Kidney epithelial cell (primary cell): ENCODE data around the gene SLC31A1. TPM values are rescaled to one million over a fixed set of nuclear protein-coding genes. Genes with fewer than 3 reads are reported as not detected.

Experiments
- DNase-seq: peaks from one replicate; pipeline ENCODE4 v3.0.0-alpha.2; 2010; ENCODE audit warnings: low read depth
- H3K27me3 ChIP-seq: 2 replicates; pipeline ENCODE4 v1.6.0; 2011; ENCODE audit warnings: low read length; ENCODE audit not compliant: control insufficient read depth, insufficient read depth
- H3K36me3 ChIP-seq: 2 replicates; pipeline ENCODE4 v1.5.1; 2011; ENCODE audit warnings: low read length; ENCODE audit not compliant: control insufficient read depth, insufficient read depth
- H3K4me3 ChIP-seq: 2 replicates; pipeline ENCODE4 v1.5.1; 2011; ENCODE audit warnings: low read depth, mild to moderate bottlenecking, control low read depth, low read length
- total RNA-seq: library from RNA; depleted of rRNA; stranded (reverse); fragments of >200 nt; gene quantifications from 2 replicates; pipeline ENCODE4 v1.2.3, GENCODE V29; 2015
- TF ChIP-seq, protein P1 (sequence below): IDR thresholded peaks from 2 replicates; pipeline ENCODE4 v1.5.1; 2011; ENCODE audit warnings: mild to moderate bottlenecking, moderate library complexity, low read length, control low read depth, inconsistent platforms; ENCODE audit not compliant: insufficient read depth, poor library complexity, severe bottlenecking

Gene SLC31A1
- total RNA-seq, 1 donor from 2014 or later = 19.8 TPM

GRCh38 chr9:113210815-113211214 lies 10.5 kb upstream of the SLC31A1 start:
- TF ChIP-seq, protein P1, sequence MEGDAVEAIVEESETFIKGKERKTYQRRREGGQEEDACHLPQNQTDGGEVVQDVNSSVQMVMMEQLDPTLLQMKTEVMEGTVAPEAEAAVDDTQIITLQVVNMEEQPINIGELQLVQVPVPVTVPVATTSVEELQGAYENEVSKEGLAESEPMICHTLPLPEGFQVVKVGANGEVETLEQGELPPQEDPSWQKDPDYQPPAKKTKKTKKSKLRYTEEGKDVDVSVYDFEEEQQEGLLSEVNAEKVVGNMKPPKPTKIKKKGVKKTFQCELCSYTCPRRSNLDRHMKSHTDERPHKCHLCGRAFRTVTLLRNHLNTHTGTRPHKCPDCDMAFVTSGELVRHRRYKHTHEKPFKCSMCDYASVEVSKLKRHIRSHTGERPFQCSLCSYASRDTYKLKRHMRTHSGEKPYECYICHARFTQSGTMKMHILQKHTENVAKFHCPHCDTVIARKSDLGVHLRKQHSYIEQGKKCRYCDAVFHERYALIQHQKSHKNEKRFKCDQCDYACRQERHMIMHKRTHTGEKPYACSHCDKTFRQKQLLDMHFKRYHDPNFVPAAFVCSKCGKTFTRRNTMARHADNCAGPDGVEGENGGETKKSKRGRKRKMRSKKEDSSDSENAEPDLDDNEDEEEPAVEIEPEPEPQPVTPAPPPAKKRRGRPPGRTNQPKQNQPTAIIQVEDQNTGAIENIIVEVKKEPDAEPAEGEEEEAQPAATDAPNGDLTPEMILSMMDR = no peak
- Histone ChIP-seq H3K36me3 (no peaks in the 10 kb centered on the region), H3K4me3 (no peak overlapping the region), H3K27me3 (no peaks in the 10 kb centered on the region)
- no peak for DNase-seq

DNA sequence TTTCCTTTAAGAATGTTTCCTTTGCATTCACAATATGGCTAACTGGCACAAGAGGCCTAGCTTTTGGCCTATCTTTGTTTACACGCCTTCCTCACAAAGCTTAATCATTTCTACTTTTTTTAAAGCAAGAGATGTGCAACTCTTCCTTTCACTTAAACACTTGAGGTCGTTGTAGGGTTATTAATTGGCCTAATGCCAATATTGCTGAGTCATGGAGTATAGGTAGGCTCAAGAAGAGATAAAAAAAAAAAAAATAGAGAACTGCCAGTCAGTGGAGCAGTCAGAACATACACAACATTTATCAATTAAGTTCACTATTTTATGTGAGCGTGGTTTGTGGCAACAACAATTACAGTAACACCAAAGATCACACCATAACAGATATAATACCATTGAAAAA lies 6.2 kb upstream of the SLC31A1 start:
- no peak overlapping the region for H3K4me3 ChIP-seq
- no peak for DNase-seq
- no peaks in the 10 kb centered on the region for H3K36me3 ChIP-seq
- H3K27me3 ChIP-seq = no peaks in the 10 kb centered on the region
- TF ChIP-seq, protein P1 = no peak

DNA sequence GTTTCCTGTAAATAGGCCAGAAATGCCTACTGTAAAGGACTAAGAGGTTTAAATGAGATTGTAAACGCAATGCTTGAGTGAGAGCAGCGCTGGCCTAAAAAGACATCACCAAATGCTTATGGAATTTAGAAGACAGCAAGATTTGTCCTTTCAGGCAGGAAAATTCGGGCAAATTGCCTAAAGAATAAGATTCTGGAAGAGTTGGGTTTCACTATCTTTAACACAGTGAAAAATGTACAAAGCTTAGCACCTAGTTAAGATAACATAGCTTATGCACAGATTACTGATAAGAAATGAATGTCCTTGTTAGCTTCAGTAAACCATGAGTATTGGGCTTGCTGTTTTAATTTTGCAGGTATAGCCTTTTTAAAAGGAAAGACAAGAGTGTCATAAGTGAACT lies 4.9 kb upstream of the SLC31A1 start:
- Histone ChIP-seq H3K4me3 (no peak overlapping the region), H3K36me3 (no peaks in the 10 kb centered on the region), H3K27me3 (no peaks in the 10 kb centered on the region)
- no peak for DNase-seq
- TF ChIP-seq, protein P1 = no peak

- Histone ChIP-seq H3K4me3 (no peak overlapping the region), H3K36me3 (no peaks in the 10 kb centered on the region), H3K27me3 (no peaks in the 10 kb centered on the region)
- TF ChIP-seq, protein P1 = no peak
- no peak for DNase-seq
Measured at GRCh38 chr9:113219186-113219936, 2.0 kb upstream of the SLC31A1 start.

DNA sequence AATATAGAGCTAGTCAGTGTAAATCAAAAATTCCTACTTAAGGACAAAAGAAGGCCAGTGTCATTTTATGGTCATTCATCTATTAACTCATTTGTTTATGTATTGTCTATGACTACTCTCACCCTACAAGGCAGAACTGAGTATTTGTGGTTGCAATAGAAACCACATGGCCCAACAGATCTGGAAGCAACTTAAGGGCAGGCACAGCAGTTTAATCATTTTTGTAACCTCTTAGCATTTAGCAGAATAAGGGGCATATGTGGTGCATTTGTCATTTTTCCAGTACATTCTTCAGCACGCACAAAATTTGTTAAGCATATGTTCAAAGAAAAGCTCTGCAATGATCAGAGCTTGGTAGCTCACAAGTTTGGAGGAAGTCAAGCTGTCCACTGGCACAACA lies 1.4 kb upstream of the SLC31A1 start:
- Histone ChIP-seq H3K27me3 (no peaks in the 10 kb centered on the region), H3K36me3 (no peaks in the 10 kb centered on the region), H3K4me3 (peak overlapping the region; percentile 99)
- TF ChIP-seq, protein P1 = no peak
- DNase-seq = no peak
